ENCODE data around the gene ZNF652.

ZNF652 gene

GRCh38 chr17:49360796-49361128 lies 1.3 kb downstream of the ZNF652 start:
- in situ Hi-C loops (cut with MboI; ENCODE audit: low sequenced_read_pairs), result no loop called here

DNA sequence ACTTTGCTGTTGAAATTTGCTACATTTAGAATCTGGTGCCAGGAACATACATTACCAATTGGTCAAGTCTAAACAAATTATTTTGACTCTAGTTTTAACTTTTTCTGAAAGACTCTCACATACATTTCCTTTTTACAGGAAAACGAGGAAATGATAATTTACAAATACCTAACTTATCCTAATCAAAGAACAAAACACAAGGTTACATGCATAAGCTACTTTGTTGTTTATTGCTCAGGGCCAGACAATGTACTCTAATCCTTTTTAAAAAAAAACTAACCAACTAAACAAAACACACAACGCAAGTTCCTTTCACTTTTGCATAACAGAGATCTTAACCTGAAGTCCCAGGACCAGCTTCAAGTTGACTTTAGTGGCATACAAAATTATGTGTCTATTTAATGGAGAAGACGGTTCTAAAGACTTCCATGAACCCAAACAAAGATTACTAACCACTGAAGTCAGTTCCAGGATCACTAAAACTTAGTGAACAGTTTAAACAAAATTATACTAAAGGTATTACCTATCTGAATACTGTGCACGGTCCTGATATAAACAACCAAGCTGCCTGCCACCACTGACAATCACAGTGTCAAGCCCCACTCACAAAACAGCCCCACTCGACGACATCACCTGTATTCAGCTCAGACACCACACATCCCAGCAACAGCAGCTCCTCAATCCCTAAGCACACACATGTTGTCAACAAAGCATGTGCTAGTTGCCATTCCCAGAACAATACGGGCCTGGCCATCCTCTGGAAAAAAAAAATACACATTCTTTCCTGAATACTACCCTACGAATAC lies 1.9 kb downstream of the ZNF652 start:
- in situ Hi-C loops (cut with MboI; ENCODE audit: low sequenced_read_pairs), result no loop called here

DNA sequence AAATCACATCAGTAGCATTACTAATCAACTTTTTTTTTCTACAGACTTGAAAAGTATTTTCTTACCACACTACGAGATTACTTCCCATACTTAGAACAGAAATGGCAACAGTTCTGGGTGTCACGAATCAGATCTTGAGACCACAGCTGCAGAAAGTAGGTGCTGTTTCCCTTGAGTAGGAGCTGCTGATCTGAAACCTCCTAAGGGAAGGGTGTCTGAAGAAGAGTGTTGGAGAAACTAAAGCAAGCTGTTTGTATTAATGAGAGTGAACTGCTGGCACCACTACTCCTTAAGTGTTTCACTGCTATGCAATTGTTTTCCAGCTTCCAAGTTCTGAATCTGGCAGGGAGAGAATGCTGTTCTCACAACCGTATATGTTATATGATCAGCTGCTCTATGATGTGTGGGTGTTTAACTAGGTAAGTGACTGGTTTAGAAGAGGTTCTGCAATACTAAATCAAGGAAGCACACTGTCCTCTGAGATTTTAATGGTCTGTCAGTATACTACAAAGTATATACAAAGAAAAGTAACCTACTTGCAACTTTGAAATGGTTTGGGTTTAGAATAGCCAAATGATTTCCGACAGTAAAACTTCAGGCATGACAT lies 3.3 kb downstream of the ZNF652 start:
- in situ Hi-C loops (cut with MboI; ENCODE audit: low sequenced_read_pairs), result no loop called here

DNA sequence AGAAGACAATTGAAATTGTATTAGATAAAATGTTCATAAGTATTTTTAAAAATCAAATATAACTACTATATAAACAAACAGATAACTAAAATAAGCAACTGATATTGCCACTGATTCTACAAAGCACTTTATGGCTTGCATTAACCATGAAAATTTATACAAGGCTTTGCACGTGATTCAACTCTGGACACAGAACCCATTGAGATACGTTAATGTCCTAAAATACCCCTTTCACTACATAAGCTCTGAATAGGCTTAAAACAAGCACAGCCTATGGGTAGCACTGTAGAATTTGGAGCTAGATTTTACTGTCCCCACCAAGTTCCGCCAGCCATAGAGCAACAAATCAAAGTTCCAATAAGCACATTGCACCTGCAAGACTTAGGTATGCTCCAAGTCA lies 4.5 kb downstream of the ZNF652 start:
- in situ Hi-C loops (cut with MboI; ENCODE audit: low sequenced_read_pairs), result no loop called here

- in situ Hi-C loops (cut with MboI; ENCODE audit: low sequenced_read_pairs), result no loop called here
These were observed 5.7 kb downstream of the ZNF652 start for GRCh38 chr17:49356320-49356719.

DNA sequence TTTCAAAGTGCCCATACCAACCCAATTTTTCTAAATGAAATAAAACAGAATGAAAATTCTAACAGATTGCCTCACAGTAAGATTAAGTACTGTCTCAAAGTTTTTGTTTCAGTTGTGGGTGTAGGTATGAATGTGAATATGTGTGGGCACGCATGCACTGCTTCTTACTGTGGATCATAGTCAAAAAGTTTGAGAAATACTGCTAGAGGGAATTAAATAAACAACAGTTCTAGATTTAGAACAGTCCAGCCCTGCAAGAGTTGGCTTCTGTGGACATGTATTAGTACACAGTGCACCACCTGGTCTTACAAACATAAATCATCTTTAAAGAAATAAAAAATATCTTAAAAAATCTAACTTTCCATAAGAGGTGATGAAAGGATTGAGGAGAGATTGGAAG lies 8.4 kb downstream of the ZNF652 start:
- in situ Hi-C loops (cut with MboI; ENCODE audit: low sequenced_read_pairs), result no loop called here

DNA sequence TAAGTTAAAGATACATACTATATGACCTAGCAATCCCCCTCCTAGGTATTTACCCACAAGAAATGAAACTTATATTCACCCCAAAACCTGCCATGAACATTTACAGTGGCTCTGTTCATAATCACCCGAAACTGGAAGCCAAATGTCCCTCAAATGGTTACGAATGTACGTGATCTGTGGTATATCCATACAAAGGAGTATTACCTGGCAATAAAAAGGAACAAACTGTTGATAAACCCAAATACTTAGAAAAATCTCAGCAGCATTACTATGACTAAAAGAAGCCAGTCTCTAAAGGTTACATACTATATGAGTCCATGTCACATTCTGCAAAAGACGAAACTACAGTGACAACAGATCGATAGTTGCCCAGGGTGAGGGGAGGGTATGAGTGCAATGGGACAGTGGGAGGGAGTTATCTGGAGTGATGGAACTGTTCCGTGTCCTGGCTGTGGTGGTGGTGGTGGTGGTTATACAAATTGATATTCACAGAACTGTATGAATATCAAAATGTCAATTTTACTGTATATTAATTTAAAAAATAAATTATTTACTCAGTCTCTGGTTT lies 9.4 kb downstream of the ZNF652 start:
- in situ Hi-C loops (cut with MboI; ENCODE audit: low sequenced_read_pairs), result no loop called here

DNA sequence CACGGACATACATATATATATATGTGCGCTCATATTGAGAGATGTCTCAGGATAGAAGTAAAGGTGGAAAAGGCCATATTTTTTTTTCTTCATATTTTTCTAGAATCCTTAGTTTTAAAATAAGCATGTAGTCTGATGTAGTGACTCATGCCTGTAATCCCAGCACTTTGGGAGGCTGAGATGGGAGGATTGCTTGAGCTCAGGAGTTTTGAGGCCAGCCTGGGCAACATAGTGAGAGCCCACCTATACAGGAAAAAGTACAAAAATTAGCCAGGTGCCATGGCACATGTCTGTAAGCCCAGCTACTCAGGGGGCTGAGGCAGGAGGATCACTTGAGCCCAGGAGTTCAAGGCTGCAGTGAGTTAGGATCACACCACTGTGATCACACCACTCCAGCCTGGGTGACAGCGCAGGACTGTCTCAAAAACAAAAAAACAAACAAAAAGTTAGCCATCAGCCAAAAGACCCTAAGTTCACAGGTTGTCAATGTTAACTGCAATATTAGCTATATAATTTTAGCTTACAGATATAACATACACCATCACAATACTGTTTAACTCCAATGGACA lies 10.4 kb downstream of the ZNF652 start:
- in situ Hi-C loops (cut with MboI; ENCODE audit: low sequenced_read_pairs), result no loop called here

- in situ Hi-C loops (cut with MboI; ENCODE audit: low sequenced_read_pairs), result no loop called here
These were observed 12.5 kb downstream of the ZNF652 start for GRCh38 chr17:49349541-49349940.

- in situ Hi-C loops (cut with MboI; ENCODE audit: low sequenced_read_pairs), result no loop called here
These were observed 17.1 kb downstream of the ZNF652 start for GRCh38 chr17:49344914-49345313.

DNA sequence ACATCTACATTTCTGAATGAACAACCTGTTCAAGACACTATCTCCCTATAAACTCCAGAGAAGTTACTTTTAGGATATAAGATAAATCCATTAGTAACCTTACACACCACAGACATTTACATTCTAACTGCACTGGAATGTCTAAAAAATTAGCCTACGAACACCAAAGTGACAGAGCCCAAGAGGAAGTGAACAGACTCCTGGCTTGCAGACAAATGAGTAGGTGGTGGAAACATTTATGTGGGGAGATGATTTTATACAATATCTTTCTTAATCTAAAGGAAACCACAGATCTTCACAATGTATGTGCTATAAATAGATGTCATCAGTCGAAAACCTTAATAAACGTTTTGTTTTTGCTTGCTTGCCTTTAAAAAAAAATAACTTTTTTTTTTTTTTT lies 18.8 kb downstream of the ZNF652 start:
- in situ Hi-C loops (cut with MboI; ENCODE audit: low sequenced_read_pairs), result no loop called here

- in situ Hi-C loops (cut with MboI; ENCODE audit: low sequenced_read_pairs), result no loop called here
These were observed 19.5 kb downstream of the ZNF652 start for GRCh38 chr17:49342575-49342936.

- in situ Hi-C loops (cut with MboI; ENCODE audit: low sequenced_read_pairs), result no loop called here
These were observed 20.7 kb downstream of the ZNF652 start for GRCh38 chr17:49341356-49341755.

DNA sequence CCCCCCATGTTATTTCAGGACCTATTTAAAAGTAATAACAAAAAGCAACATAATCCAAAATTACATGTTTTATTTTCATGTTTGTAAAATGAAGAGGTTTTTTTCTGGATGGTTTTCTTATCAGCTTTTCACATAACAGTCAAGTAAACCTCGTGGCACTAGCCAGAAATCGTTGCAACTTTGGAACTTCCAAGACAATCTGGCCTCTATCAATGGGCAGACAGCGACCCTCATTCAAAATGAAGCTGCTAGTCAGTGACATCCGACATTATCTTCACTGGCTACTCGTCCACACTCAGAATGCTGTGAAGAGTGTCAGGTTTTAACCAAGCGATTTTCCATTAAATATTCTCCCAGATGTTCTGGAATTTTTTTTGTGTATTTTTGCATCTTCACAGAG lies 22.7 kb downstream of the ZNF652 start:
- in situ Hi-C loops (cut with MboI; ENCODE audit: low sequenced_read_pairs), result no loop called here

DNA sequence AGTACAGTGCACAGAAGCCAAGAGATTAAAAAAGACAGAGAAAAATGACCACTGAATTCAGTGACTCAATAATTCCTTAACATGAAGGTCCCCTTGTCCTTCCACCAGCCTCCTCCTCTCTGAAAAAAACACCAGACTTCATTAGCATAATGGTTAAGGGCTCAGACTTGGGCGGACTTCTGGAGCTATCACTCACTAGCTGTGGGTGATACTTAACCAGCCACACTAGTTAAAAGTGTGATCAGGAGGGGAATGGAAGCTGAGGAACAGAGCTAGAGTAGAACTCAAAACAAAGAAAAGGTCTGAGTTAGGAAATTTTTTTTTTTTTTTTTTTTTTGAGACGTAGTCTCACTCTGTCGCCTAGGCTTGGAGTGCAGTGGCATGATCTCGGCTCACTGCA lies 23.2 kb downstream of the ZNF652 start:
- in situ Hi-C loops (cut with MboI; ENCODE audit: low sequenced_read_pairs), result no loop called here

GRCh38 chr17:49337884-49338283 lies 24.2 kb downstream of the ZNF652 start:
- in situ Hi-C loops (cut with MboI; ENCODE audit: low sequenced_read_pairs), result no loop called here

DNA sequence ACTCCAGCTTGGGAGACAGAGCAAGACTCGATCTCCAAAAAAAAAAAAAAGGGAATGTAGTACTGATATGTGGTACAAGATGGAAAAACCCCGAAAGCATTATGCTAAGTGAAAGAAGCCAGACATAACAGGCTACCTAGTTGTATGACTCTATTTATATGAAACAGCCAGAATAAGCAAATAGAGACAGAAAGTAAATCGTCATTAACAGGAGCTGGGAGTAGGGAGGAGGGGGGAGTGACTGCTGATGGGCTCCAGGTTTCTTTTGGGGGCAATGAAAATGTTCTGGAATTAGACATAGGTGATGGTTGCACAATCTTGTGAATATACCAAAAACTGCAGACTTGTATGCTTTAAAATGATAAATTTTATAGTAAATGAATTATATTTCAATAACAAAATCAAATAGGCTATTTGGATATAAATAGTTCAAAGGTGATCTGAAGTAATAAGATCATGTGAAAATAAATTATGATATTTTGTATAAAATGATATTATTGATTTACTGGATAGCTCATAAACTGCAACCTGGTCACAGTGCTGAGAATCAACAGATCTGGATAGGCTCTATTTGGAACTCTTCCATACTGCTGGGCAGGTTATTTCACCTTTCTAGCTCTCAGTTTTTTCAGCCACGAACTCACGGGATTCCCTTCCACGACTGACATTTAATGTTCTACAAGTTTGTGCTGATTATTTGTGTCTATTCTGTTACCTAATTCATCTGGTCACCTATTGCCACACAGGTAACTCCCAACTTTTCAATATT lies 27.1 kb downstream of the ZNF652 start:
- in situ Hi-C loops (cut with MboI; ENCODE audit: low sequenced_read_pairs), result no loop called here

GRCh38 chr17:49333804-49334203 lies 28.2 kb downstream of the ZNF652 start:
- in situ Hi-C loops (cut with MboI; ENCODE audit: low sequenced_read_pairs), result no loop called here

DNA sequence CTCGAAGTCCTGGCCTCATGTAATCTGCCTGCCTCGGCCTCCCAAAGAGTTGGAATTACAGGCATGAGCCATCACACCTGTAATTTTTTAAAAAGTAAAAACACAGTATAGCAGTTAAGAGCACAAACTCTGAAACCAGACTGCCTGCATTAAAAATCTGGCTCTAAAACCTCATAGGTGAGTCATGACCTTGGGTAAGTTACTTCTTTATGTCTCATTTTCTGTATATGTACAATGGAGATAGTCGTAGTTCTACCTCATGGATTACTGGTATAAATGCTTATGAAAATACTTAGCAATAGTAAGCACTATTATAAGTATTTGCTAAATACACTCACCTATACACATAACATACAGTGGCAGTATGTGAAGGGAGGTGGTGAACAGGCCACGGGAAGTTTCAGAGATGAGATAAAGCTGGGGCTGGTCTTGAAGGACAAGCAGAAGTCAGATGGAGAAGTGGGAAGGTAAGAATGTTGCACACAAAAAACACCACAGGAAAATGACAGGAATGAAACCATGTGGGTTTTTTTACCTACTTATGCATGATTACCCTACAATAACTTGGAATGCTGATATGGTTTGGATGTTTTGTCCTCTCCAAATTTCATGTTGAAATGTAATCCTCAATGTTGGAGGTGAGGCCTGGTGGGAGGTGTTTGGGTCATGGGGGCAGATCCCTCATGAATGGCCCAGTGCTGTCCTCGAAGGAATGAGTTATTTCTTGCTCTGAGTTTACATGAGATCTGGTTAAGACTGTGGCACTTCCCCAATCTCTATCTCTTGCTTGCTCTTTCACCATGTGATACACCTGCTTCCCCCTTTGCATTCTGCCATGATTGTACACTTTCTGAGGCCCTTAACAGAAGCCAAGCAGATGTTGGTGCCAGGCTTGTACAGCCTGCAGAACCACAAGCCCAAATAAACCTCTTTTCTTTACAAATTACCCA lies 33.9 kb downstream of the ZNF652 start:
- in situ Hi-C loops (cut with MboI; ENCODE audit: low sequenced_read_pairs), result no loop called here

DNA sequence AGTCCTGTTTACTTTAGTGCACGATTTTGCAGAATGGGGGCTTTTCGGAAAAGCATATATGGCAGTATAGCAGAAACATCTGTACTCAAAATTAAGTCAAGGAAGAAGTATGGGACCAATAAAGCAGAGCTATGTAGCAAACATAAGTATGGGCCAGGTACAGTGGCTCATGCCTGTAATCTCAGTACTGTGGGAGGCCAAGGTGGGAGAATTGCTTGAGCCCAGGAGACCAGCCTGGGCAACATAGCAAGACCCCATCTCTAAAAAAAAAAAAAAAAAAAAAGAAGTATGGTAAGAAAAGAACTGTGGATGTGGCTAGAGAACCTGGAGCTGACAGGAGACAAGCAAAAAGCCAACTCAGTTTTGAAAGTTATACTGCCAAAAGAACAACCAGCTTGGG lies 36.1 kb downstream of the ZNF652 start:
- in situ Hi-C loops (cut with MboI; ENCODE audit: low sequenced_read_pairs), result no loop called here

Data from HL-60/S4 (cell line).